GM12878 (cell line): Measurements from ENCODE around the gene ANXA5. TPM values are rescaled to one million over a fixed set of nuclear protein-coding genes. Genes with fewer than 3 reads are reported as not detected.

Experiments used
- ATAC-seq: fragments of 200-7000 bp; cut with Tn5 transposase; 3 replicates; pipeline ENCODE4 v1.9.1; 2020; ENCODE audit warnings: mild to moderate bottlenecking, moderate library complexity
- BruUV-seq: library from RNA; stranded (reverse); fragments of 400-500 nt; replicated peaks from 2 replicates; lab custom pipeline; 2021; lab: Mats Ljungman, UMichigan
- CTCF ChIA-PET: fragments of 300-600 bp; sonication (Branson Sonifier 250); formaldehyde crosslinking; extraction: SDS; loops from one replicate; lab custom pipeline; 2021; ENCODE audit warnings: inconsistent platforms; lab: Yijun Ruan, JAX
- POLR2A ChIA-PET: fragments of 350-600 bp; formaldehyde crosslinking; extraction: SDS; loops from one replicate; lab custom pipeline; 2021; ENCODE audit warnings: inconsistent platforms; lab: Charles Lee
- RAD21 ChIA-PET: fragments of 300-600 bp; sonication (Branson Sonifier 250); formaldehyde crosslinking; loops from one replicate; lab custom pipeline; 2023; ENCODE audit warnings: antibody characterized with exemption; ENCODE audit not compliant: unreplicated experiment; lab: Charles Lee
- SMC1A ChIA-PET: fragments of 300-600 bp; sonication (Branson Sonifier 250); formaldehyde crosslinking; loops from one replicate; lab custom pipeline; 2023; ENCODE audit not compliant: unreplicated experiment, uncharacterized antibody; lab: Charles Lee
- DNase-seq: peaks from one replicate; pipeline ENCODE4 v3.0.0-alpha.2; 2011; ENCODE audit warnings: low read depth, low spot score
- FAIRE-seq: peaks from 3 replicates; lab custom pipeline; 2011; peaks lifted over from hg19 to GRCh38; lab: Jason Lieb, UNC
- H2AFZ ChIP-seq: 2 replicates; pipeline ENCODE4 v1.6.0; 2011; ENCODE audit warnings: low read depth, low read length, control low read depth; ENCODE audit not compliant: control insufficient read depth
- H3K27ac ChIP-seq: 2 replicates; pipeline ENCODE4 v1.5.1; 2011; ENCODE audit warnings: control low read depth; ENCODE audit not compliant: control insufficient read depth, insufficient read depth
- H3K27me3 ChIP-seq, 2 experiments: replicated peaks in 1 of 2; 2 replicates each; pipeline versions ENCODE4 v1.6.0 to v1.6.1; 2011; ENCODE audit warnings: low read length in 1 of 2; ENCODE audit not compliant: control insufficient read depth in 2 of 2, insufficient read depth in 2 of 2
- H3K36me3 ChIP-seq, 2 experiments: 2 replicates each; pipeline ENCODE4 v1.5.1; 2011; ENCODE audit warnings: low read length in 1 of 2; ENCODE audit not compliant: control insufficient read depth in 2 of 2, insufficient read depth in 2 of 2
- H3K4me1 ChIP-seq: 2 replicates; pipeline ENCODE4 v1.6.1; 2011; ENCODE audit warnings: mild to moderate bottlenecking, low read length, moderate library complexity, mixed read lengths; ENCODE audit not compliant: control insufficient read depth, insufficient read depth
- H3K4me2 ChIP-seq: 2 replicates; pipeline ENCODE4 v1.6.0; 2011; ENCODE audit warnings: control low read depth; ENCODE audit not compliant: control insufficient read depth, insufficient read depth
- H3K4me3 ChIP-seq: fragments of 200-600 bp; sonication (generic); 2 replicates; pipeline ENCODE4 v1.5.1; 2016
- H3K79me2 ChIP-seq: 2 replicates; pipeline ENCODE4 v1.6.0; 2011; ENCODE audit warnings: low read length; ENCODE audit not compliant: control insufficient read depth, insufficient read depth
- H3K9ac ChIP-seq: 2 replicates; pipeline ENCODE4 v1.8.0; 2011; ENCODE audit warnings: low read length, control low read depth, mixed read lengths; ENCODE audit not compliant: control insufficient read depth, insufficient read depth
- H3K9me3 ChIP-seq: replicated peaks from 3 replicates; pipeline ENCODE4 v1.5.1; 2011; ENCODE audit warnings: mild to moderate bottlenecking, low read length; ENCODE audit not compliant: control insufficient read depth, insufficient read depth
- H4K20me1 ChIP-seq: 2 replicates; pipeline ENCODE4 v1.6.0; 2011; ENCODE audit not compliant: control insufficient read depth, insufficient read depth
- BACH1 ChIP-seq: fragments of 450-650 bp; IDR thresholded peaks from 2 replicates; pipeline ENCODE4 v1.6.1; 2017; ENCODE audit warnings: mild to moderate bottlenecking, borderline replicate concordance
- DPF2 ChIP-seq: fragments of 450-650 bp; IDR thresholded peaks from 2 replicates; pipeline ENCODE4 v1.6.1; 2017; ENCODE audit warnings: mild to moderate bottlenecking
- EP300 ChIP-seq, 2 experiments: fragments of 150-350 bp in 1 of 2; IDR thresholded peaks; 2 replicates each; pipeline ENCODE4 v1.6.1; 2011 to 2012; ENCODE audit warnings: low read depth in 2 of 2, low read length in 2 of 2, borderline replicate concordance in 1 of 2, improper control_type of control experiment in 1 of 2, inconsistent platforms in 1 of 2; ENCODE audit not compliant: control insufficient read depth in 1 of 2
- HCFC1 ChIP-seq: fragments of 150-350 bp; IDR thresholded peaks from 2 replicates; pipeline ENCODE4 v1.6.1; 2014; ENCODE audit warnings: low read length
- HDAC6 ChIP-seq: fragments of 200-600 bp; sonication (generic); IDR thresholded peaks from one replicate; pipeline ENCODE4 v1.8.0; 2017; ENCODE audit warnings: antibody characterized with exemption; ENCODE audit not compliant: unreplicated experiment
- IRF4 ChIP-seq: IDR thresholded peaks from 2 replicates; pipeline ENCODE4 v1.6.1; 2011; ENCODE audit warnings: low read depth, low read length
- LARP7 ChIP-seq: fragments of 450-650 bp; IDR thresholded peaks from 2 replicates; pipeline ENCODE4 v1.6.1; 2017; ENCODE audit warnings: mild to moderate bottlenecking
- MEF2A ChIP-seq: IDR thresholded peaks from 2 replicates; pipeline ENCODE4 v1.6.1; 2011; ENCODE audit warnings: low read depth, mild to moderate bottlenecking, low read length, moderate library complexity; ENCODE audit not compliant: insufficient read depth
- MTA3 ChIP-seq: IDR thresholded peaks from 2 replicates; pipeline ENCODE4 v1.6.1; 2012; ENCODE audit warnings: low read length, inconsistent platforms, borderline replicate concordance
- NFIC ChIP-seq: IDR thresholded peaks from 2 replicates; pipeline ENCODE4 v1.6.1; 2012; ENCODE audit warnings: low read depth, mild to moderate bottlenecking, inconsistent platforms, low read length, moderate library complexity
- NFYB ChIP-seq: IDR thresholded peaks from 2 replicates; pipeline ENCODE4 v1.6.1; 2011; ENCODE audit warnings: low read depth, mild to moderate bottlenecking, low read length, improper control_type of control experiment, moderate library complexity; ENCODE audit not compliant: insufficient read depth
- SIX5 ChIP-seq: IDR thresholded peaks from 2 replicates; pipeline ENCODE4 v1.6.1; 2011; ENCODE audit warnings: mild to moderate bottlenecking, low read depth, low read length, moderate library complexity; ENCODE audit not compliant: severe bottlenecking
- SMC3 ChIP-seq: IDR thresholded peaks from 2 replicates; pipeline ENCODE4 v1.6.1; 2011; ENCODE audit warnings: low read length, improper control_type of control experiment, borderline replicate concordance
- TCF3 ChIP-seq: IDR thresholded peaks from 2 replicates; pipeline ENCODE4 v1.6.1; 2012; ENCODE audit warnings: low read depth, mild to moderate bottlenecking, low read length, borderline replicate concordance; ENCODE audit not compliant: insufficient read depth
- YY1 ChIP-seq: IDR thresholded peaks from 2 replicates; pipeline ENCODE4 v1.6.1; 2011; ENCODE audit warnings: low read depth, mild to moderate bottlenecking, low read length
- ZNF384 ChIP-seq: IDR thresholded peaks from 2 replicates; pipeline ENCODE4 v1.6.1; 2012; ENCODE audit warnings: low read depth, mild to moderate bottlenecking, low read length, improper control_type of control experiment, borderline replicate concordance
- WGBS: methylation state at CpG from one replicate; pipeline ENCODE4 v1.1.6; 2016; ENCODE audit warnings: low lambda C conversion rate; ENCODE audit not compliant: insufficient replicate concordance, insufficient coverage; ENCODE audit errors: missing lambda C conversion rate; 5-methylcytosine and 5-hydroxymethylcytosine counted together
- in situ Hi-C: fragments of 300-500 bp; cut with MboI; formaldehyde crosslinking; loops from 9 replicates; pipeline ENCODE4 v1.14.3; 2018; ENCODE audit warnings: mixed read lengths
- intact Hi-C: fragments of 100-400 bp; cut with micrococcal nuclease; formaldehyde crosslinking; loops from one replicate; pipeline ENCODE4 v1.14.2; 2022; ENCODE audit not compliant: unreplicated experiment
- polyA plus RNA-seq, 11 experiments: library from polyadenylated mRNA; depleted of rRNA in 4 of 11; unstranded in 6 of 11; stranded (reverse) in 5 of 11; fragments of >200 nt; fragmentation: Nextera tagmentation in 4 of 11; fragmentation: Illumina TruSeq in 1 of 11; extraction: Ambion mirVana in 4 of 11; extraction: Trizol in 1 of 11; gene quantifications; 1 replicate in 1 of 11; 2 replicates in 10 of 11; pipeline versions ENCODE4 v1.2.1 to v1.2.3, GENCODE V29; 2011 to 2016; ENCODE audit warnings: inconsistent platforms in 2 of 11, missing spikeins in 2 of 11, low read depth in 1 of 11
- total RNA-seq, 4 experiments: library from RNA; depleted of rRNA in 3 of 4; stranded (reverse); fragments of >200 nt in 3 of 4; fragmentation: Illumina TruSeq in 1 of 4; extraction: Trizol in 1 of 4; gene quantifications; 2 replicates each; pipeline versions ENCODE4 v1.2.1 to v1.2.3, GENCODE V29; 2013 to 2021
- TF ChIP-seq, protein P1 (sequence below): fragments of 450-650 bp; IDR thresholded peaks from 2 replicates; pipeline ENCODE4 v1.6.1; 2018; ENCODE audit warnings: borderline replicate concordance, mild to moderate bottlenecking; ENCODE audit not compliant: partially characterized antibody
- TF ChIP-seq, protein P2 (sequence below): IDR thresholded peaks from 2 replicates; pipeline ENCODE4 v1.6.1; 2011; ENCODE audit warnings: borderline replicate concordance, low read depth, mild to moderate bottlenecking, moderate library complexity, low read length; ENCODE audit not compliant: insufficient read depth, poor library complexity, severe bottlenecking
- TF ChIP-seq, protein P3 (sequence below): fragments of 450-650 bp; IDR thresholded peaks from 2 replicates; pipeline ENCODE4 v1.6.1; 2017; ENCODE audit warnings: borderline replicate concordance

Gene ANXA5
- total and polyA plus RNA-seq, 10 of the 15 experiments (the other 5 are each of a cell fraction or from before 2014, with no cell fraction given), result 101 to 249 (median 169) TPM

DNA sequence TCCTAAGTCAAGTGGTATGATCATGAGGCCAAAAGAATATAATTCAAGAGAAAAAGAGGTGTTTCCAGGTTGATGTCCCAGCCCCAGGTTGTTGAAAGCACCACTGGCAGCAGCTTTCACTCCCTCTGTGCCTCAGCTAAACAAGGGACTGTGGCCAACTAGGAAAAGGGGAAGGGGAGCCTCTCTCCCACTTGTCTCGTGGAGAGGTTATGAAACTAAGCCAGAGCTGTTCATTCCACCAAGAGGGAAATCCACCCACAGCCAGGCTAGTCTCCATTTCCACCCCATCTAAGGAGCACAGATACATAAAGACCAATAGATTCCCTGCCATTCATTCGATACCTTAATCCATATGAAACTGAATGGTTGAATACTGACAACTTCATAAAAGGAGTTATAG lies 8.1 kb downstream of the ANXA5 start (continued):
- TF ChIP-seq NFIC, result no peak
- no peak for TF ChIP-seq IRF4
- TF ChIP-seq, all 136 proteins: peak for 0

DNA sequence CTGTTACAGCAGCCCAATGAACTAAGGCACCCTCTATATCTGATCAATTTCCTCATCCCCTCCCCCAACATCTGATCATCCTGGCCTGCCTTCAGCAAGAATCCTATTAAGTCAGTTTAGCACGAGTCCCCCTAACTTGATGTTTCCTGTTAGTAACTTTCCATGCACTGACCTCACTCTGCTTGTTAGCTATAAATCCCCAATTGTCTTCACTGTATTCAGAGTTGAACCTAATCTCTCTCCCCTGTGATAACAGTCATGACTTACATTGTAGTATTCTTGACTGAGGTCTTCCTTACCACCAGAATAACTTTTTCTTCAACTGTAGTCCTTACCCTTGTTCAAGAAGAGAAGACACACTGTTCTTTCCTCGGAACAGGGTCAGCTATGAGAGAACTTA lies 8.5 kb downstream of the ANXA5 start:
- CTCF ChIA-PET, result no interaction called here
- peaks cover 18% of the 10 kb centered on the region for H3K79me2 ChIP-seq
- intact Hi-C loops, result no loop called here
- no peaks in the 10 kb centered on the region; the same call in 1 of the 2 replicates for H3K4me1 ChIP-seq
- RAD21 ChIA-PET, result no interaction called here
- no peak overlapping the region for H3K9ac ChIP-seq
- 95% methylated on average over 2 of the region's 2 CpGs for WGBS
- no peaks in the 10 kb centered on the region for H3K27me3 ChIP-seq
- no peak overlapping the region for H3K27ac ChIP-seq
- no peak for DNase-seq
- no peaks in the 10 kb centered on the region for H3K9me3 ChIP-seq
- no peak for FAIRE-seq
- H3K4me2 ChIP-seq, result no peak overlapping the region
- TF ChIP-seq, protein P1, sequence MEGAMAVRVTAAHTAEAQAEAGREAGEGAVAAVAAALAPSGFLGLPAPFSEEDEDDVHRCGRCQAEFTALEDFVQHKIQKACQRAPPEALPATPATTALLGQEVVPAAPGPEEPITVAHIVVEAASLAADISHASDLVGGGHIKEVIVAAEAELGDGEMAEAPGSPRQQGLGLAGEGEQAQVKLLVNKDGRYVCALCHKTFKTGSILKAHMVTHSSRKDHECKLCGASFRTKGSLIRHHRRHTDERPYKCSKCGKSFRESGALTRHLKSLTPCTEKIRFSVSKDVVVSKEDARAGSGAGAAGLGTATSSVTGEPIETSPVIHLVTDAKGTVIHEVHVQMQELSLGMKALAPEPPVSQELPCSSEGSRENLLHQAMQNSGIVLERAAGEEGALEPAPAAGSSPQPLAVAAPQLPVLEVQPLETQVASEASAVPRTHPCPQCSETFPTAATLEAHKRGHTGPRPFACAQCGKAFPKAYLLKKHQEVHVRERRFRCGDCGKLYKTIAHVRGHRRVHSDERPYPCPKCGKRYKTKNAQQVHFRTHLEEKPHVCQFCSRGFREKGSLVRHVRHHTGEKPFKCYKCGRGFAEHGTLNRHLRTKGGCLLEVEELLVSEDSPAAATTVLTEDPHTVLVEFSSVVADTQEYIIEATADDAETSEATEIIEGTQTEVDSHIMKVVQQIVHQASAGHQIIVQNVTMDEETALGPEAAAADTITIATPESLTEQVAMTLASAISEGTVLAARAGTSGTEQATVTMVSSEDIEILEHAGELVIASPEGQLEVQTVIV, result no peak
- TF ChIP-seq HCFC1 (no peak), ZNF384 (no peak), NFYB (no peak), TCF3 (no peak), SMC3 (no peak), MTA3 (no peak), BACH1 (no peak), SIX5 (no peak), HDAC6 (no peak), EP300 (IDR thresholded peaks at IDR 0.05; ENCODE audit: borderline replicate concordance in 1 of 2, control insufficient read depth in 1 of 2, low read depth in 2 of 2, low read length in 2 of 2) (no peak), MEF2A (no peak), LARP7 (no peak), DPF2 (no peak), YY1 (no peak)
- TF ChIP-seq, protein P2, sequence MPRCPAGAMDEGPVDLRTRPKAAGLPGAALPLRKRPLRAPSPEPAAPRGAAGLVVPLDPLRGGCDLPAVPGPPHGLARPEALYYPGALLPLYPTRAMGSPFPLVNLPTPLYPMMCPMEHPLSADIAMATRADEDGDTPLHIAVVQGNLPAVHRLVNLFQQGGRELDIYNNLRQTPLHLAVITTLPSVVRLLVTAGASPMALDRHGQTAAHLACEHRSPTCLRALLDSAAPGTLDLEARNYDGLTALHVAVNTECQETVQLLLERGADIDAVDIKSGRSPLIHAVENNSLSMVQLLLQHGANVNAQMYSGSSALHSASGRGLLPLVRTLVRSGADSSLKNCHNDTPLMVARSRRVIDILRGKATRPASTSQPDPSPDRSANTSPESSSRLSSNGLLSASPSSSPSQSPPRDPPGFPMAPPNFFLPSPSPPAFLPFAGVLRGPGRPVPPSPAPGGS, result no peak
- TF ChIP-seq, protein P3, sequence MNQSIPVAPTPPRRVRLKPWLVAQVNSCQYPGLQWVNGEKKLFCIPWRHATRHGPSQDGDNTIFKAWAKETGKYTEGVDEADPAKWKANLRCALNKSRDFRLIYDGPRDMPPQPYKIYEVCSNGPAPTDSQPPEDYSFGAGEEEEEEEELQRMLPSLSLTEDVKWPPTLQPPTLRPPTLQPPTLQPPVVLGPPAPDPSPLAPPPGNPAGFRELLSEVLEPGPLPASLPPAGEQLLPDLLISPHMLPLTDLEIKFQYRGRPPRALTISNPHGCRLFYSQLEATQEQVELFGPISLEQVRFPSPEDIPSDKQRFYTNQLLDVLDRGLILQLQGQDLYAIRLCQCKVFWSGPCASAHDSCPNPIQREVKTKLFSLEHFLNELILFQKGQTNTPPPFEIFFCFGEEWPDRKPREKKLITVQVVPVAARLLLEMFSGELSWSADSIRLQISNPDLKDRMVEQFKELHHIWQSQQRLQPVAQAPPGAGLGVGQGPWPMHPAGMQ, result no peak
- in situ Hi-C loops, result no loop called here
- H4K20me1 ChIP-seq, result peaks cover 4% of the 10 kb centered on the region; the same call in 1 of the 2 replicates
- H3K4me3 ChIP-seq, result no peak overlapping the region
- POLR2A ChIA-PET, result no interaction called here
- BruUV-seq, result no TSS peak
- peaks cover 5 to 7% of the 10 kb centered on the region in 2 experiments for H3K36me3 ChIP-seq
- no peak for ATAC-seq
- H2AFZ ChIP-seq, result no peak overlapping the region
- SMC1A ChIA-PET, result interaction anchor here (1.0 to 1.1 kb wide), 2 partner anchors 17 to 40 kb away, joined by 3 read pairs; no protein-coding TSS in a partner anchor
